Activated effector memory CD4-positive, alpha-beta T cell treated with Interleukin-2 at 50 U/mL for 16 hours (primary cell): ENCODE data around the gene TREX2.
"Not testable (repeated sequence)": the region's sequence is repeated elsewhere in the genome, so short reads cannot be mapped to it uniquely, and the experiment has no call there.

ENCODE experiments used
- DNase-seq: peaks from one replicate; pipeline ENCODE4 v3.0.0-alpha.2; 2020

TREX2 gene

DNA sequence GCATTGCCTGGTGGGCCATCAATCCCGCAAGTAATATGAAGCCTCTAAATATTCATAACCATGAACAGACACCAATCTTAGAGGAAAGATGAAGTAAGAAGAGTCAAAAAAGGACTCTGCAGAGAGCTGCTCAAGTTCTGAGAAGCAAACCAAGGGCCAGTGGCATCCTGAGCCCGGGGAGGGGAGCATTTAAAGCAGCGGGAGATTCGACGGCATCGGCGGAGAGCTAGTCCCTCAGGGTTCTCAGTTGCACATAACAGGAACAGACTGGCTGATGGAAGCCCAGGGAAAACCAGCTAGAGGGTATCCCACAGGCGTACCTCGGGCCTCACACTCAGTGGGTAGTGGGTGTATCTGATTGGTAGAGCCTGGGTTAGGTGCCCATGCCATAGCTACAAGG, 39.8 kb downstream of the TREX2 start:
- DNase-seq, result no peak

DNA sequence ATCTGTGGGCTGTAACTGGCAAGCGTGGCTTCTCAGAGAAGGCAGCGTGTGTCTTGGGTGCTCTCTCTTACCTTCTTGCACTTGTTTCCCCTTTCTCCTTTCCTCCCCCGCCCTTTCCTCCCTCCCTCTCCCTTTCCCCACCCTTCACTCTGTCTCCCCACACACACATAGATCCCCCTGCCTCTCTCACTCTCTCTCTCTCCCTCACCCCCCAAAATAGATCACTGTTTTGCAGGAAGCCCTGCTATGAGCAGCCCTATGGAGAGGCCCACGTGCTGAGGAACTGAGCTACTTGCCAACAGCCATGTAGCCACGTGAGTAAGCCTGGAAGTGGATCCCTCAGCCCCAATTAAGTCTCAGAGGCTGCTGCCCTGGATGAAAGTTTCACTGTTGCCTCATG, 40.4 kb downstream of the TREX2 start:
- no peak for DNase-seq

DNA sequence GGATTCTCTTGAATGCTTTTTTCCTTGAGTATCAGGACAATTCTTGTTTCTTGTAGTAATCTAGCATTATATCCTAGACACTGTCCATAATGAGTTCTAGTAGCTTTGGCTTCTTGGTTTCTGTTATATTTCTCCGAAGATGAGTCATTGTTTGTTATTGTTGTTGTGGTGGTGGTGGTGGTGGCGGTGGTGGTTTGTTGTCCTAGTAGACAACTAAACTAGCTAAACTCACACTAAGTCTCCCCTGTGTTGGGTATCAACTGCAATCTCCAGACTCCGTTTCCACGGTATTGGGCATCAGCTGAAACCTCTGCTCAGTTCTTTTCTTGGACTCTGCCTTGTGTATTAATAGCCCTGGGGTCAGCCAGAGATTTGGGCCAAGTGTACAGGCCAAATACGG, 41.5 kb downstream of the TREX2 start:
- DNase-seq, result not testable (repeated sequence)

DNA sequence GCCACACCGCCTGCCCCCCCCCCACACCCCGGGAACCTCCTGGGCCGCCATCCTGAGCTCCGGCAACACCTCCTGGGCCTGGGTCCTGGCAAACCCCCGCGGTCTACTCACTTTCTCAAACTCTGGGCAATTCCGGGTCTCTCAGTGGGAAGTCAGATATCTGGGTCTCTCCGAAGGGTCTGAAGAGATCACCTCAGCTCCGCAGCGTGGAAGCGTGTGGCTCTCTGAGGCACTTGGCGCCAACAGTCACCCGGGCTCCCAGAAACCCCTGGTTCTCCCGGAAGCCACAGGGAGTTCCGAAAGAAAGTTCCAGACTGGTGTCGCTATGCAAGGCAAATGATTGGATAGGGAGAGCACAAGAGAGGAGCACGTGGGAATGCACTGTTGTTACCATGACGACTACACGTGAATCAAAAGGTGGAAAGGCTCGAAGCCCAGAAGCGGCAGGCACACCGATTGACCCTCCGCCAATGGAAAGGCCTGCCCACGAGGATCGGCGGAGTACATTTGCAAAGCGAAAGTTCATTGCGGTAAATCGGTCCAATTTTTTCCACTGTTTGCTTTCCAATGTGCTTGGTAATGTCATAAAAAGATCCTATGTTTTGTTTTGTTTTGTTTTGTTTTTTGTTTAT, 44.6 kb downstream of the TREX2 start, which contains the start of gene PNMA6E:
Gene PNMA6E (minus strand): TSS at position 218 of the 632 bp plus-strand sequence. CDS start 2,501 bp downstream, outside the sequence.
- no peak for DNase-seq

DNA sequence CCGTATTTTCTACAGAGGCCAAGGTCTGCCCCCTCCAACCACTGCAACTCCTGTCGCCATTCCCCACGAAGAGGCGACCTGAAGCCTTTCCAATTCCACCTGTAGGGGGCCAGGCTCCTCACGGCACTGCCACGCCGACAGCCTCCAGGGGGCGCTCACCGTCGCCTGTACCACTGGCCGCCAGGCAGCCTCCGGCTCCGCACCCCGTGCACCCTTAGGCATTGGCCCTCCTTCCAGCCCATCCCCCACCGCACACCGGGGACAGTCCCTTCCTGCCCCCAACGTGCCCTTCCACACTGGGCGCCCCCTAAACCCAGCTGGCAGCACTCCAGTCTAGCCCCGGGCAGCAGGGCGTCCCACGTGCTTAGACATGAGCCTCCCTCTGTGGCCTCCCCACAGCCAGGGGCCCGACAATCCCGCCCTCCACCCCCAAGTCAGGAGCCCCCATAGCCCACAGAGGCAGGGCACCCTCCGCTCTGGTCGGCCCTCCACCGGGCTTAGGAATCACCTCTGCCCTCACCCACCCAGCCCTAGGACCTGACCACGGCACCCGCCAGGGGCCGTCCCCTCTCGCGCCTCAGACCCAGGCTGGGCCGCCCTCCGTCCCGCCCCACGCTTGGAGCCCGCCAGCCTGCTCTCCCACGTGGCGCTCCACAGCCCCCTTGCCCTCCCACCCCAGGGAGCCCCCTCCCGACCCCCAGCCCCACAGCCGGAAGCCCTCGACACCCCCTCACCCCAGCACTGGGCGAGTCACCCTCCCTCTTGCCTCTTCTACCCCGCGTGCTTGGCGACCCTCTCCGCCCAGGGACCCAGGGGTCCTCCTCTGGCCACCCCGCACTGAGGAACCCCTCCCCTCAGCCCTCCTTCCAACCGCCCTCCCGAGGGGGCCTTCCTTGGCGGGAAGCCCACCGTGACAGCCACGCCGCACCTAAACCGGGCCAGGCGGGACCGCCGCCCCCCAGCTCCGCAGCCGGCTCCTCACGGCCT, 45.4 kb downstream of the TREX2 start:
- peak; percentile 21 for DNase-seq

DNA sequence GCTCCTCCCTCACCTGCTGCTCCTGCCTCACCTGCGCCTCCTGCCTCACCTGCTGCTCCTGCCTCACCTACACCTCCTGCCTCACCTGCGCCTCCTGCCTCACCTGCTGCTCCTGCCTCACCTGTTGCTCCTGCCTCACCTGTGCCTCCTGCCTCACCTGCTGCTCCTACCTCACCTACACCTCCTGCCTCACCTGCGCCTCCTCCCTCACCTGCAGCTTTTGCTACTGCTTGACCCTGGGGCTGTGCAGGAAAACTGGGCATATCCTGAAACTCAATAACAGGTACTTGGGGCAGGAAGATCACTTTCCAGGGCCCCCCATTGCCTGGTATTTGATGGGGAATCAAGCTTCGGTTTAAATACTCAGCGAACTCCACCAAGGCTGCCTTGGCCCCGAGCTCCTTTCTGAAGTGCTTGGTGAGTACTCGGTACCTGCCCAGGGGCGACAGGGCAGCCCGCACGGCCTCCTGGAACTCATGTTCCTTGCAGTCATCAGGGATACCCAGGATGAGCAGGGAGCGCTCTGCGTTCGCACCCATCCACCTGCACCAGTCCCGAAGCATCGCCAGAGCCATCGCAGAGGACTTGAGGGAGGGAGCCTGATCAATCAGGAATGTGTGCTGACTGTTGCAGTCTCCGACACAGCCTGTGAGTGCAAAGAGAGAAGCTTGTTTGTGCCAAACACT, 47.4 kb downstream of the TREX2 start:
- no peak for DNase-seq

DNA sequence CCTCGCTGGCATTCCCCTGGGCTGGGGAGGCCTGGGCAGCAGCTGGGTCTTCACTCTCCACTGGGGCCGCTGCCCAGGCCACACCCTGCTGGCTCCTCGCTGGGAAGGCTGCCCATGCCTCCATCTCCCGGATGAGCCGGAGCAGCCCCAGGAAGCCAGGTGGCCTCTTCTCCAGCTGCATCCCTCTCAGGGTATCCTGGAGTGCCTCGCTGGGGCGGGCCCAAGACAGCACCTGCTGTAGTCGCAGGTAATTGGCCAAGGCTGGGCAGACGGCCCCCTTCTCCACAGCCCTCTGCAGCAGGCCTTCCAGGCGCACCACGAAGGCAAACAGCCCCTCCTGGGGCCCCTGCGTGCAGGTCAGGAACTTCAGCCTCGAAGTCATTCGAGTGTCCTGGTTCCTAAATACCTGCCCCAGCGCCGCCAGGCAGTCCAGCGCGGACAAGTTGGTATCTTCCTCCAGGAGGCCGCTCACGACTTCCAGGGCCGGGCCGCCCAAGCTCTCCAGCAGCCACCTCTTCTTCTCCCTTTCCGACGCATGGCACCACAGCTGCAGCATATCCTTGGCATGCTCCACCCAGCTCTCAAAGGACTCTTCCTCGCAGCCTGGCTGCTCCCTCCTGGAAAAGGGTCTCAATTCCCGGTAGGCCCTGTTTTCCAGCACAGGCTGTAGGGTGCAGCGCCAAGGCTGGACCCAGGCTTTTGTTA, 48.4 kb downstream of the TREX2 start:
- no peak for DNase-seq

DNA sequence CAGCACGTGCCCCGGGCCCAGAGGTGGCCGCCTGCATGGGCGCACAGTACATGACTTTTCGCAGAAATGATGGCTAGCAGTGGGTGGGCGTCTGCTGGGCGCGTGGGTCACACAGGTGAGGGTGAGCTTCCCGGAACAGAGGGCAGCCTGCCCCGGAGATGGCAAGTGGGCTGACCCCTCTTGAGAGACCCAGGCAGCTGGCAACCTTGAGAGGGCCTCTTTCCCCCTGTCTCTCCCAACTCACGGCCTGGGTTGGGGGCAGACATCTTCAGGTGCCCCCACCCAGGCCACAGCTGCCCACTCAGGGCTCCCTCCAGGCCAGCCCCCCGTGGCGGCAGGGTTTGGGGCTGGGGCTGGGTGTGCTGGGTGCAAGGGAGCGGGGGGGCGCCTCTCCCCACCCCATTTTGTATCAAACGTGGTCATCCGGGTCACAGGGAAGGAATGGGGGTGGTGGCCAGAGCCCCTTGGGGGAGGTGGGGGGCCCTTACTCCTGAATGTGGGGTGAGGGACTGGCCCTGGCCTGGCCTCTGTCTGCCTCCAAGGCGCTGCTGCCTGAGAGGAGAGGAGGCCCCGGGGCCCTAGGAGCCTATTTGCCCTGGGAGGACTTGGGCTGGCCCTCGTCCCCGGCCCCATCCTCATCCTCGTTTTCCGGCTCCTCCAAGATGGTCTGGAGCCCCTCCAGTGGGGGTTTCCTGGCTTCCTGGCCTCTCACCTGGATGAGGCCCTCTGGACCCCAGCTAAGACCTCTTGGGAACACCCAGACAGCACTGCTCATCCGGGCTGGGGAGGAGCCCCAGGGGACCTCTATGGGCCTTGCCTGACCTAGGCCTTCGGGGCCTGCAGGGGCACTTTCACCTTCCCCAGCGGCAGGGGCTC, 49.3 kb downstream of the TREX2 start:
- no peak for DNase-seq

DNA sequence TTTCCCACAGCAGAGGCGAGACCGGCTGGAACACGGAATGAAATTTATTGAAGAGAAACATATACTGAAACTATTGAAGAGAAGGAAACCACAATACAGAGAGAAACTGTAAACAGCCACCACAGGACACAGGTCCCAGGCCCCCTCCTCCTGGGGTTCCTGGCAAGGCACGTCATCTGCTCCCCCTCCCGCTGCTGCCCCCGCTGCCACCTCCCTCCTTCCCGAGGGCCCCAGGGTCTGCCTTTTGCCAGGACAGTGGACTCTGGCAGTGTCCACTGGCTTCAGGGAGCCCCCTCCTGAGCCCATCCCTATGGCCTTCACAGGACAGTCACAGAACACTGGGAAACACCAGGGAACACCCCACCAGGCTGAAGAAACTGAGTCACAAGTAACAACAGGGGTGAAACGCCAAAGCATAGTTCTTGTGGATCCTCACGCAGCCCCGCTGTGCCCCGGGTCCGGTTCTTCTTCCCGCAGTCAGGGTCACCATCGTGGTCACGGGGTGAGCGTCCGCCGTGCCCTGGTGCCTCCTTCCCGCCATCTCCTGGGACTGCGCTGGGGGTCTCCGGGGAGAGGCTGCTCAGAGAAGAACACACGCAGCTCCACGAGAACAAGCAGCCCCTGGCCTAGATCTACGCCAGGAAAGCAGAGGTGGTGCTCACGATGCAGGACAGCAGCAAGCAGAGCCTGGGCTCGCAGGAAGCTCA, 50.1 kb downstream of the TREX2 start:
- DNase-seq, result no peak

DNA sequence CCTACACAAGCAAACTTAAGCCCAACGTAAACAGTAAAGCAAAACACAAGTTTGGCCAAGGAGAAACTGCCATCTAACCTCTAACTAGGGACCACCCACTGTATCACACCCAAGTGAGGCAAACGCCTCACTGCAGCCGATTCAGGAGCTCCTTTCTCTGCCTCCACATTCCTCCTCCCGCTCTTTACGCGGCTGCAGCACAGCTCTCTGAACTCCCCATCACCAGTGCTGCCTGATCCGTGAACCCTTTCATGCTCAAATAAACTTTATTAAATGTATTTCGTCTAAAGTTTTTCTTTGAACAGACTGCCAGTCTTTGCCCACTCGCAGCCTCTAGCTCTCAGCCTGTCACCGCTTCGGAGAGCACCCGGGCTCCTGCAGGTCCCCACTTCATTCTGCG, 51.2 kb downstream of the TREX2 start:
- DNase-seq, result no peak
